ENCODE measurements around the gene LSG1. TPM values are rescaled to one million over a fixed set of nuclear protein-coding genes. Genes with fewer than 3 reads are reported as not detected.

LSG1 gene
- total and polyA plus RNA-seq, 9 of the 15 experiments (the other 6 are each of a cell fraction or from before 2014, with no cell fraction given): 14.9 to 73.7 (median 46.7) TPM

DNA sequence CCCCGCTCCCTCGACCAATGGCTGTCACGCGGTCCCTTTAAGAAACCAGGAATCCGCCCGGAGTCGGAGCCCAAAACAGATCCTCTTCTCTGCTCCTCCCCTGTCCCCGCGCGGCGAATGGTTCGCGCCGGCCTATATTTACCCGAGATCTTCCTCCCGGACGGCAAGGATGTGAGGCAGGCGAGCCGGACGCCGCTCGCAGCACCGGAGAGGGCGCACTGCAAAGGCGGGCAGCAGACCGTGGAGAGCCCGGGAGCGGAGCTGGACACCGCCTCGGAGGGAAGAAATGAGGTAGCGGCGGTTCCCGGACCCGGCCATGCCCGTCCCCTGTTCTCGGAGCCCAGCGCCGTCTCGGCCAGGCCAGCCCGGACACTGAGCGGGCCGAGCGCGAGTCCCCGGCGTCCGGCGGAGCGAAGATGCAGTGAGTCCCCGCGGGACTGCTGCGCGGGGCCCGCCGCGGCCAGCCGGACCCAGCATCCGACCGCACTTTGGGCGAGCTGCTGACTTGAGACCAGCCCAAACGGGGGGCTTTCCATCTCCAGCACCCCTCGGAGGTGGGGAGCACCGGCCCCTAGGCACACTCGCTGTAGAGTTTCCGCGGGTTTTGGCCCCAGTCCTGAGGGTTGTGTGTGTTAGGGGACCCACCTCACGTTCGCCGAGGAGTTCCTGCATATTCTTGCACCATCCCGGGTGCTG is 13.9 kb upstream of the LSG1 start, which contains the start of gene FAM43A (continued):
- TF ChIP-seq MITF (IDR thresholded peaks at IDR 0.05) (no peak), SAFB2 (IDR thresholded peaks at IDR 0.05; ENCODE audit: borderline replicate concordance, low read depth, low read length, severe bottlenecking) (no peak), SMARCE1 (IDR thresholded peaks at IDR 0.05) (no peak), IRF2 (CRISPR knock-in tag; IDR thresholded peaks at IDR 0.05) (no peak), DACH1 (IDR thresholded peaks at IDR 0.05; ENCODE audit: partially characterized antibody) (no peak), HCFC1 (IDR thresholded peaks at IDR 0.05; ENCODE audit: low read depth, low read length) (no peak), ETS1 (conservative IDR thresholded peaks at IDR 0.05; ENCODE audit: control insufficient read depth, low read depth, low read length) (no peak), ZNF561 (CRISPR knock-in tag; conservative IDR thresholded peaks at IDR 0.05) (no peak)
- TF ChIP-seq, protein P1, sequence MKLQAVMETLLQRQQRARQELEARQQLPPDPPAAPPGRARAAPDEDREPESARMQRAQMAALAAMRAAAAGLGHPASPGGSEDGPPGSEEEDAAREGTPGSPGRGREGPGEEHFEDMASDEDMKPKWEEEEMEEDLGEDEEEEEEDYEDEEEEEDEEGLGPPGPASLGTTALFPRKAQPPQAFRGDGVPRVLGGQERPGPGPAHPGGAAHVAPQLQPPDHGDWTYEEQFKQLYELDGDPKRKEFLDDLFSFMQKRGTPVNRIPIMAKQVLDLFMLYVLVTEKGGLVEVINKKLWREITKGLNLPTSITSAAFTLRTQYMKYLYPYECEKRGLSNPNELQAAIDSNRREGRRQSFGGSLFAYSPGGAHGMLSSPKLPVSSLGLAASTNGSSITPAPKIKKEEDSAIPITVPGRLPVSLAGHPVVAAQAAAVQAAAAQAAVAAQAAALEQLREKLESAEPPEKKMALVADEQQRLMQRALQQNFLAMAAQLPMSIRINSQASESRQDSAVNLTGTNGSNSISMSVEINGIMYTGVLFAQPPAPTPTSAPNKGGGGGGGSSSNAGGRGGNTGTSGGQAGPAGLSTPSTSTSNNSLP (IDR thresholded peaks at IDR 0.05; ENCODE audit: borderline replicate concordance, low read depth, low read length): no peak
- TF ChIP-seq, protein P2, sequence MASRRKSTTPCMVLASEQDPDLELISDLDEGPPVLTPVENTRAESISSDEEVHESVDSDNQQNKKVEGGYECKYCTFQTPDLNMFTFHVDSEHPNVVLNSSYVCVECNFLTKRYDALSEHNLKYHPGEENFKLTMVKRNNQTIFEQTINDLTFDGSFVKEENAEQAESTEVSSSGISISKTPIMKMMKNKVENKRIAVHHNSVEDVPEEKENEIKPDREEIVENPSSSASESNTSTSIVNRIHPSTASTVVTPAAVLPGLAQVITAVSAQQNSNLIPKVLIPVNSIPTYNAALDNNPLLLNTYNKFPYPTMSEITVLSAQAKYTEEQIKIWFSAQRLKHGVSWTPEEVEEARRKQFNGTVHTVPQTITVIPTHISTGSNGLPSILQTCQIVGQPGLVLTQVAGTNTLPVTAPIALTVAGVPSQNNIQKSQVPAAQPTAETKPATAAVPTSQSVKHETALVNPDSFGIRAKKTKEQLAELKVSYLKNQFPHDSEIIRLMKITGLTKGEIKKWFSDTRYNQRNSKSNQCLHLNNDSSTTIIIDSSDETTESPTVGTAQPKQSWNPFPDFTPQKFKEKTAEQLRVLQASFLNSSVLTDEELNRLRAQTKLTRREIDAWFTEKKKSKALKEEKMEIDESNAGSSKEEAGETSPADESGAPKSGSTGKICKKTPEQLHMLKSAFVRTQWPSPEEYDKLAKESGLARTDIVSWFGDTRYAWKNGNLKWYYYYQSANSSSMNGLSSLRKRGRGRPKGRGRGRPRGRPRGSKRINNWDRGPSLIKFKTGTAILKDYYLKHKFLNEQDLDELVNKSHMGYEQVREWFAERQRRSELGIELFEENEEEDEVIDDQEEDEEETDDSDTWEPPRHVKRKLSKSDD (conservative IDR thresholded peaks at IDR 0.05; ENCODE audit: low read length): no peak
- TF ChIP-seq, protein P3, sequence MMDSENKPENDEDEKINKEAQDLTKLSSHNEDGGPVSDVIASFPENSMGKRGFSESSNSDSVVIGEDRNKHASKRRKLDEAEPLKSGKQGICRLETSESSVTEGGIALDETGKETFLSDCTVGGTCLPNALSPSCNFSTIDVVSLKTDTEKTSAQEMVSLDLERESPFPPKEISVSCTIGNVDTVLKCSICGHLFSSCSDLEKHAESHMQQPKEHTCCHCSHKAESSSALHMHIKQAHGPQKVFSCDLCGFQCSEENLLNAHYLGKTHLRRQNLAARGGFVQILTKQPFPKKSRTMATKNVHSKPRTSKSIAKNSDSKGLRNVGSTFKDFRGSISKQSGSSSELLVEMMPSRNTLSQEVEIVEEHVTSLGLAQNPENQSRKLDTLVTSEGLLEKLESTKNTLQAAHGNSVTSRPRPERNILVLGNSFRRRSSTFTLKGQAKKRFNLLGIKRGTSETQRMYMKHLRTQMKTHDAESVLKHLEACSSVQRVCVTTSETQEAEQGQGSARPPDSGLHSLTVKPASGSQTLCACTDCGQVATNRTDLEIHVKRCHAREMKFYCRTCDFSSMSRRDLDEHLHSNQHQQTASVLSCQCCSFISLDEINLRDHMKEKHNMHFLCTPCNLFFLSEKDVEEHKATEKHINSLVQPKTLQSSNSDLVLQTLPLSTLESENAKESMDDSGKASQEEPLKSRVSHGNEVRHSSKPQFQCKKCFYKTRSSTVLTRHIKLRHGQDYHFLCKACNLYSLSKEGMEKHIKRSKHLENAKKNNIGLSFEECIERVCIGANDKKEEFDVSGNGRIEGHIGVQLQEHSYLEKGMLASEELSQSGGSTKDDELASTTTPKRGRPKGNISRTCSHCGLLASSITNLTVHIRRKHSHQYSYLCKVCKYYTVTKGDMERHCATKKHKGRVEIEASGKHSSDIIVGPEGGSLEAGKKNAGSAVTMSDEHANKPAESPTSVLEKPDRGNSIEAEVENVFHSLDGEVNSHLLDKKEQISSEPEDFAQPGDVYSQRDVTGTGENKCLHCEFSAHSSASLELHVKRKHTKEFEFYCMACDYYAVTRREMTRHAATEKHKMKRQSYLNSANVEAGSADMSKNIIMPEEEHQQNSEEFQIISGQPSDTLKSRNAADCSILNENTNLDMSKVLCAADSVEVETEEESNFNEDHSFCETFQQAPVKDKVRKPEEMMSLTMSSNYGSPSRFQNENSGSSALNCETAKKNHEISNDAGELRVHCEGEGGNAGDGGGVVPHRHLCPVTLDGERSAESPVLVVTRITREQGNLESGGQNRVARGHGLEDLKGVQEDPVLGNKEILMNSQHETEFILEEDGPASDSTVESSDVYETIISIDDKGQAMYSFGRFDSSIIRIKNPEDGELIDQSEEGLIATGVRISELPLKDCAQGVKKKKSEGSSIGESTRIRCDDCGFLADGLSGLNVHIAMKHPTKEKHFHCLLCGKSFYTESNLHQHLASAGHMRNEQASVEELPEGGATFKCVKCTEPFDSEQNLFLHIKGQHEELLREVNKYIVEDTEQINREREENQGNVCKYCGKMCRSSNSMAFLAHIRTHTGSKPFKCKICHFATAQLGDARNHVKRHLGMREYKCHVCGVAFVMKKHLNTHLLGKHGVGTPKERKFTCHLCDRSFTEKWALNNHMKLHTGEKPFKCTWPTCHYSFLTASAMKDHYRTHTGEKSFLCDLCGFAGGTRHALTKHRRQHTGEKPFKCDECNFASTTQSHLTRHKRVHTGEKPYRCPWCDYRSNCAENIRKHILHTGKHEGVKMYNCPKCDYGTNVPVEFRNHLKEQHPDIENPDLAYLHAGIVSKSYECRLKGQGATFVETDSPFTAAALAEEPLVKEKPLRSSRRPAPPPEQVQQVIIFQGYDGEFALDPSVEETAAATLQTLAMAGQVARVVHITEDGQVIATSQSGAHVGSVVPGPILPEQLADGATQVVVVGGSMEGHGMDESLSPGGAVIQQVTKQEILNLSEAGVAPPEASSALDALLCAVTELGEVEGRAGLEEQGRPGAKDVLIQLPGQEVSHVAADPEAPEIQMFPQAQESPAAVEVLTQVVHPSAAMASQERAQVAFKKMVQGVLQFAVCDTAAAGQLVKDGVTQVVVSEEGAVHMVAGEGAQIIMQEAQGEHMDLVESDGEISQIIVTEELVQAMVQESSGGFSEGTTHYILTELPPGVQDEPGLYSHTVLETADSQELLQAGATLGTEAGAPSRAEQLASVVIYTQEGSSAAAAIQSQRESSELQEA (IDR thresholded peaks at IDR 0.05; ENCODE audit: low read depth): no peak

Measured in K562 (cell line).